ENCODE measurements around the gene SCAF4.

The SCAF4 gene

DNA sequence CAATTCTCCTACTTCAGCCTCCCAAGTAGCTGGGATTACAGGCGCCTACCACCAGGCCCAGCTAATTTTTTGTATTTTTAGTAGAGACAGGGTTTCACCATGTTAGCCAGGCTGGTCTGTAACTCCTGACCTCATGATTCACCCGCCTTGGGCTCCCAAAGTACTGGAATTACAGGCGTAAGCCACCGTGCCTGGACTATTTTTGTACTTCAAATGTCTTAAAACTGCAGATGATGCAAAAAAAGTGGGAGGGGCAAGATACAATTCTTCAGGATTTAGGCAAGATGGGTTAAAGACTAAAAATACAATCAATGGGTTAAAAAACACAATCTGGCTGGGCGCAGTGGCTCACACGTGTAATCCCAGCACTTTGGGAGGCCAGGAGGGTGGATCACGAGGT lies 4.7 kb downstream of the SCAF4 start:
- ChIA-PET CTCF (no interaction called here), POLR2A (no interaction called here)
- TF ChIP-seq, protein P1, sequence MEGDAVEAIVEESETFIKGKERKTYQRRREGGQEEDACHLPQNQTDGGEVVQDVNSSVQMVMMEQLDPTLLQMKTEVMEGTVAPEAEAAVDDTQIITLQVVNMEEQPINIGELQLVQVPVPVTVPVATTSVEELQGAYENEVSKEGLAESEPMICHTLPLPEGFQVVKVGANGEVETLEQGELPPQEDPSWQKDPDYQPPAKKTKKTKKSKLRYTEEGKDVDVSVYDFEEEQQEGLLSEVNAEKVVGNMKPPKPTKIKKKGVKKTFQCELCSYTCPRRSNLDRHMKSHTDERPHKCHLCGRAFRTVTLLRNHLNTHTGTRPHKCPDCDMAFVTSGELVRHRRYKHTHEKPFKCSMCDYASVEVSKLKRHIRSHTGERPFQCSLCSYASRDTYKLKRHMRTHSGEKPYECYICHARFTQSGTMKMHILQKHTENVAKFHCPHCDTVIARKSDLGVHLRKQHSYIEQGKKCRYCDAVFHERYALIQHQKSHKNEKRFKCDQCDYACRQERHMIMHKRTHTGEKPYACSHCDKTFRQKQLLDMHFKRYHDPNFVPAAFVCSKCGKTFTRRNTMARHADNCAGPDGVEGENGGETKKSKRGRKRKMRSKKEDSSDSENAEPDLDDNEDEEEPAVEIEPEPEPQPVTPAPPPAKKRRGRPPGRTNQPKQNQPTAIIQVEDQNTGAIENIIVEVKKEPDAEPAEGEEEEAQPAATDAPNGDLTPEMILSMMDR (IDR thresholded peaks at IDR 0.05; ENCODE audit: control extremely low read depth, extremely low read depth, low read depth, missing control alignments) = no peak
- DNase-seq (ENCODE audit: extremely low spot score) = no peak

DNA sequence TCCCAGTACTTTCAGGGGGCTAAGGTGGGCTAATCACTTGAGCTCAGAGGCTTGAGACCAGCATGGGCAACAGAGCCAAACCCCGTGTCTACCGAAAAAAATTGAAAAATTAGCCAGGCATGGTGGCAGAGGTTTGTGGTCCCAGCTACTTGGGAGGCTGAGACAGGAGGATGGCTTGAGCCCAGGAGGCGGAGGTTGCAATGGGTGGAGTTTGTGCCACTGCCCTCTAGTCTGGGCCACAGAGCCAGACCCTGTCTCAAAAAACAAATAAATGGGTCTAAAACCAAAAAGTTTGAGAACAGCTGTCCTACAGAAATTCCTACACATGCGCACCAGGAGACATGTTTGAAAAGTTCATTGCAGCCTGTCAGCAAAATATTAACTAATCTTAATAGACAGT lies 5.5 kb downstream of the SCAF4 start:
- TF ChIP-seq, protein P1 (IDR thresholded peaks at IDR 0.05; ENCODE audit: control extremely low read depth, extremely low read depth, low read depth, missing control alignments) = no peak
- CTCF ChIA-PET = interaction anchor here (0.9 kb wide), 1 partner anchor 1880 kb away, joined by 3 read pairs; no protein-coding TSS in a partner anchor
- POLR2A ChIA-PET = no interaction called here
- DNase-seq (ENCODE audit: extremely low spot score) = no peak

DNA sequence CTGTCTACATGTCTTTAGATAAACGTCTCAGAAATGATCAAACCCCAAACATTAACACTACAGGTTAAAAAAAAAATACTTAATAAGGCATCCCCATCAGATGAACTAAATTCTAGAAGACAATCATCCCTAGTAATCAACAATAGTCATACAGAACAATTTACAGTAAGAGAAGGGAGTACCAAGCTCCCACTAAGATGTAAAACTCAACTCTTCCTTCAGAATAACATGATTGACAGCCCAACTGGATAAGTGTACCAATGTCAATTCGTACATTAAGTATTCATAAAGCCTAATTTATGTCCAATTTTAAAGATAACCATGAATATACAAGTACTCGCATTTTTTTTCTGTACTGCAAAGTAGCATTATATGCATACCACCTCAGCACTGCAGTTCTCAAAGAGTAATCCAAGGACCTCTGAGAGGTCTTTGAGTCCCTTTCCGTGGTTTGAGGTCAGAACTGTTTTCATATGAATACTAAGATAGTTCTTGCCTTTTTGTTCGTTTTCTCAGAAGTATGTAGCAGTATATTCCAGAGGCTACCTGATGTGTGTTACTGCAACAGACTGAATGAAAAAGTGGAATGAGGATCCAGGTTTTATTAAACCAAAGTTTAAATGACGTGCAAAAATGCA lies 6.6 kb downstream of the SCAF4 start:
- TF ChIP-seq, protein P1 (IDR thresholded peaks at IDR 0.05; ENCODE audit: control extremely low read depth, extremely low read depth, low read depth, missing control alignments) = no peak
- POLR2A ChIA-PET = no interaction called here
- DNase-seq (ENCODE audit: extremely low spot score) = no peak
- CTCF ChIA-PET = no interaction called here

DNA sequence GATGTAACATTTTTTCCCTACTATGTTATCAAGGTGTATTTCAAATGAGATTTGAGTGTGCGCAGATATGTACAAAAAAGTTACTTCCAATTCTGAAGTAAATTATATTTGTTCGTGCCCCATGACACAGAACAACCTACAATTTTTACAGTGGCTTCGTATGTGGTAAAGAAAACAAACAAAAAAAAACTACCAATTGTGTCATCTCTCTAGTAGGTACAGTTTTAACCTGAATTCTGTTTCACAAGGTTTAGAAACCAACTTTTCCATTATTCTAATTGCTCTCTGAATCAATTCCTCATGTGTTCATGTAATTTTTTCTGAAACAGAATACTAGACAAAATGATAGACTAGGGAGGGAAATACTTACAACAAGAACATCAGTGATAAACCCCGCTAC lies 7.4 kb downstream of the SCAF4 start:
- POLR2A ChIA-PET = no interaction called here
- DNase-seq (ENCODE audit: extremely low spot score) = no peak
- CTCF ChIA-PET = interaction anchor here (1.0 kb wide), 1 partner anchor 38 kb away, joined by 3 read pairs; no protein-coding TSS in a partner anchor
- TF ChIP-seq, protein P1 (IDR thresholded peaks at IDR 0.05; ENCODE audit: control extremely low read depth, extremely low read depth, low read depth, missing control alignments) = no peak

DNA sequence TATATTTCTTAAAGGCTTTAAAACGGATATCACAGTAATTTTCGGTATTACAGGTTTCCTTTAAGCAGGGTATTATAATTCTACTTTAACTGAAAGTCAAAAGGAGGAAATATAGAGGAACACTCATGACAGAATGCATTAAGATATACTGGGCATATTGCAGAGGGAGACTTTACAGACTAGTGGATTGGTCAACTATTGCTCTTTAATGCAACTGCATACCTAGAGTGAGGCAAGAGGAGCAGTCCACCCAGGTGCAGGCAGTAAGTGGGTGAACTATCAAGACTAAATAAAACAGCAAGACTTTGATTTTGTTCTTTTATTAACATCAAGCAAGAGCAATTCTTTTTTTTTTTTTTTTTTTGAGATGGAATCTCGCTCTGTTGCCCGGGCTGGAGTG lies 10.5 kb downstream of the SCAF4 start:
- ChIA-PET POLR2A (no interaction called here), CTCF (no interaction called here)
- no peak for DNase-seq (ENCODE audit: extremely low spot score)
- TF ChIP-seq, protein P1 (IDR thresholded peaks at IDR 0.05; ENCODE audit: control extremely low read depth, extremely low read depth, low read depth, missing control alignments) = no peak

DNA sequence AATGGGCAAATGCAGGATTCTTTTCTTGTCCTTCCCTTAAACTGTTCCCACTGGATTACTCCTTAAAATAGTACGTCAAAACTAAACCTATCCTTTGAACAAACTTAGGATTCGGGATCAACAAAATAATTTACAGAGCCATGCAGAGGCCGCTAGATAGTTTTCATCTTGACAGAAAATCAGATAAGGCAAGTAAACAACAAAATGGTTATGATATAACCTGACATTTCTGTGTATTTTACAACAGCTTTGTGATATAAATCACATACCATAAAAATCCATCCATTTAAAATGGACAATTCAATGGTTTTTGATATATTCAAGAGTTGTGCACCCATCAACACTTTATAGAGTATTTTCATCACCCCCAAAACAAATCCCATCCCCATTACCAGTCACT lies 11.2 kb downstream of the SCAF4 start:
- POLR2A ChIA-PET = no interaction called here
- DNase-seq (ENCODE audit: extremely low spot score) = no peak
- CTCF ChIA-PET = no interaction called here
- TF ChIP-seq, protein P1 (IDR thresholded peaks at IDR 0.05; ENCODE audit: control extremely low read depth, extremely low read depth, low read depth, missing control alignments) = no peak
